Lung microvascular endothelial cell (primary cell): Measurements from ENCODE around the gene HDGFL2. TPM values are rescaled to one million over a fixed set of nuclear protein-coding genes. Genes with fewer than 3 reads are reported as not detected.
"Not testable (repeated sequence)": the region's sequence is repeated elsewhere in the genome, so short reads cannot be mapped to it uniquely, and the experiment has no call there.

Experiments used
- DNase-seq, 2 donors: peaks; one replicate each; pipeline versions ENCODE4 v3.0.0 to v3.0.0-alpha.2; 2010; ENCODE audit warnings: low read depth in 2 of 2
- total RNA-seq: library from RNA; depleted of rRNA; stranded (reverse); fragments of >200 nt; gene quantifications from 2 replicates; pipeline ENCODE4 v1.2.1, GENCODE V29; 2014

HDGFL2 gene
- total RNA-seq, 1 donor from 2014 or later = 38.5 TPM

GRCh38 chr19:4512070-4512469 lies 40.0 kb downstream of the HDGFL2 start:
- no peak for DNase-seq

- no peak for DNase-seq
Observed at GRCh38 chr19:4513248-4513647, 41.2 kb downstream of the HDGFL2 start.

GRCh38 chr19:4515732-4516131 lies 43.6 kb downstream of the HDGFL2 start:
- DNase-seq = no peak

- DNase-seq = no peak
Observed at GRCh38 chr19:4516199-4516938, 44.3 kb downstream of the HDGFL2 start.

- DNase-seq = no peak
Observed at GRCh38 chr19:4516939-4517300, 44.8 kb downstream of the HDGFL2 start.

GRCh38 chr19:4517451-4518057 lies 45.5 kb downstream of the HDGFL2 start:
- DNase-seq = no peak

- DNase-seq = peak in 1 of 2 donors; percentile 90
Observed at GRCh38 chr19:4518345-4519171, 46.5 kb downstream of the HDGFL2 start, which contains the start of gene PLIN4. Gene PLIN4, minus strand, starts transcription at chr19:4518486. Its CDS starts 214 bp downstream, at chr19:4518272.

GRCh38 chr19:4519172-4519496 lies 47.0 kb downstream of the HDGFL2 start:
- no peak for DNase-seq

- no peak for DNase-seq
Observed at GRCh38 chr19:4519521-4520277, 47.6 kb downstream of the HDGFL2 start.

- DNase-seq = no peak
Observed at GRCh38 chr19:4521170-4521887, 49.2 kb downstream of the HDGFL2 start.

GRCh38 chr19:4521888-4522242 lies 49.8 kb downstream of the HDGFL2 start:
- DNase-seq = no peak

GRCh38 chr19:4522291-4523002 lies 50.4 kb downstream of the HDGFL2 start:
- no peak for DNase-seq

GRCh38 chr19:4523306-4524110 lies 51.4 kb downstream of the HDGFL2 start:
- DNase-seq = peak; percentile 58 to 69

- peak; percentile 46 to 66 for DNase-seq
Observed at GRCh38 chr19:4524808-4525562, 52.9 kb downstream of the HDGFL2 start.

GRCh38 chr19:4525563-4526002 lies 53.5 kb downstream of the HDGFL2 start:
- no peak for DNase-seq

GRCh38 chr19:4527377-4527776 lies 55.3 kb downstream of the HDGFL2 start:
- not testable (repeated sequence) for DNase-seq

GRCh38 chr19:4528843-4529242 lies 56.7 kb downstream of the HDGFL2 start:
- peak in 1 of 2 donors; percentile 21 for DNase-seq

GRCh38 chr19:4529924-4530522 lies 57.9 kb downstream of the HDGFL2 start:
- DNase-seq = no peak
